Body of pancreas (tissue), 4 donors: ENCODE measurements around the gene CLDN14. TPM values are rescaled to one million over a fixed set of nuclear protein-coding genes. Genes with fewer than 3 reads are reported as not detected.

Source experiments
- ATAC-seq: fragments of 150-250 bp; one replicate; pipeline ENCODE4 v1.9.1; 2016
- DNase-seq, 4 donors: peaks; one replicate each; pipeline ENCODE4 v3.0.0-alpha.2; 2019
- H3K27ac ChIP-seq, 4 donors: fragments of 200-600 bp; sonication (generic); 1 replicate in 3 of 4; 2 replicates in 1 of 4; pipeline versions ENCODE4 v1.5.1 to v1.6.1; 2016 to 2019; ENCODE audit warnings: mild to moderate bottlenecking in 1 of 4, mixed read lengths in 1 of 4, moderate library complexity in 1 of 4
- H3K27me3 ChIP-seq, 2 donors: fragments of 200-600 bp; sonication (generic); one replicate each; pipeline ENCODE4 v1.6.0; 2016; ENCODE audit warnings: mild to moderate bottlenecking in 1 of 2
- H3K36me3 ChIP-seq, 2 donors: fragments of 200-600 bp; sonication (generic); replicated peaks in 1 of 2; 2 replicates each; pipeline ENCODE4 v1.5.1; 2016; ENCODE audit warnings: low read depth in 2 of 2; ENCODE audit not compliant: insufficient read depth in 1 of 2
- H3K4me1 ChIP-seq: fragments of 200-600 bp; sonication (generic); one replicate; pipeline ENCODE4 v1.6.0; 2016
- H3K4me3 ChIP-seq, 2 donors: fragments of 200-600 bp; sonication (generic); 1 replicate in 1 of 2; 2 replicates in 1 of 2; pipeline ENCODE4 v1.5.1; 2016 to 2019
- H3K9me3 ChIP-seq, 3 donors: fragments of 200-600 bp; sonication (generic); 1 replicate in 2 of 3; 2 replicates in 1 of 3; pipeline ENCODE4 v1.5.1; 2016
- CTCF ChIP-seq, 7 experiments: fragments of 450-650 bp in 4 of 7; fragments of 200-600 bp in 3 of 7; sonication (generic) in 3 of 7; IDR thresholded peaks; one replicate each; pipeline ENCODE4 v1.5.1; 2016 to 2019; ENCODE audit warnings: antibody characterized with exemption in 7 of 7
- POLR2A ChIP-seq, 3 donors: fragments of 450-650 bp; IDR thresholded peaks; one replicate each; pipeline ENCODE4 v1.6.1; 2016; ENCODE audit warnings: antibody characterized with exemption in 3 of 3, mild to moderate bottlenecking in 2 of 3
- WGBS, 2 donors: methylation state at CpG; one replicate each; pipeline ENCODE4 v1.1.5; 2017; 5-methylcytosine and 5-hydroxymethylcytosine counted together
- intact Hi-C: fragments of 100-400 bp; cut with DNase I; formaldehyde crosslinking; loops from one replicate; pipeline ENCODE4 v1.15.1; 2023
- total RNA-seq, 2 donors: library from RNA; depleted of rRNA; stranded (reverse); fragments of >200 nt; gene quantifications; one replicate each; pipeline ENCODE4 v1.1.0, GENCODE V29; 2016

The CLDN14 gene
- total RNA-seq, 2 donors from 2014 or later: 0.26 TPM; not detected in 1

- DNase-seq: no peak
Measured at GRCh38 chr21:36524477-36524876, 44.6 kb upstream of the CLDN14 start.

GRCh38 chr21:36522219-36522808, 42.4 kb upstream of the CLDN14 start:
- H3K4me3 ChIP-seq: no peak overlapping the region
- H3K36me3 ChIP-seq: no peaks in the 10 kb centered on the region
- 70 to 75% methylated on average over 14 of the region's 14 CpGs for WGBS, 2 donors
- H3K9me3 ChIP-seq: no peaks in the 10 kb centered on the region
- DNase-seq (no peak), ATAC-seq (no peak)
- no peak overlapping the region for H3K27ac ChIP-seq
- no peaks in the 10 kb centered on the region for H3K27me3 ChIP-seq
- H3K4me1 ChIP-seq: no peaks in the 10 kb centered on the region
- TF ChIP-seq POLR2A (IDR thresholded peaks at IDR 0.05) (no peak), CTCF (IDR thresholded peaks at IDR 0.05) (no peak)
- intact Hi-C loops: no loop called here

More at GRCh38 chr21:36524477-36524876, 44.6 kb upstream of the CLDN14 start:
- no peaks in the 10 kb centered on the region for H3K27me3 ChIP-seq
- no peak overlapping the region for H3K4me3 ChIP-seq
- TF ChIP-seq POLR2A (IDR thresholded peaks at IDR 0.05) (no peak), CTCF (IDR thresholded peaks at IDR 0.05) (no peak)
- no peaks in the 10 kb centered on the region for H3K4me1 ChIP-seq
- WGBS, 2 donors: 62 to 69% methylated on average over 8 to 9 of the region's 9 CpGs
- no peaks in the 10 kb centered on the region for H3K9me3 ChIP-seq
- H3K36me3 ChIP-seq: no peaks in the 10 kb centered on the region
- ATAC-seq: no peak
- intact Hi-C loops: no loop called here
- H3K27ac ChIP-seq: no peak overlapping the region

GRCh38 chr21:36518883-36519492, 39.1 kb upstream of the CLDN14 start:
- H3K9me3 ChIP-seq: no peaks in the 10 kb centered on the region
- intact Hi-C loops: no loop called here
- no peaks in the 10 kb centered on the region for H3K36me3 ChIP-seq
- 80 to 81% methylated on average over 10 of the region's 10 CpGs for WGBS, 2 donors
- TF ChIP-seq CTCF (IDR thresholded peaks at IDR 0.05) (no peak), POLR2A (IDR thresholded peaks at IDR 0.05) (no peak)
- no peak overlapping the region for H3K4me3 ChIP-seq
- H3K27ac ChIP-seq: no peak overlapping the region
- no peak for ATAC-seq
- no peaks in the 10 kb centered on the region for H3K27me3 ChIP-seq
- no peaks in the 10 kb centered on the region for H3K4me1 ChIP-seq
- no peak for DNase-seq

- TF ChIP-seq POLR2A (IDR thresholded peaks at IDR 0.05) (no peak), CTCF (IDR thresholded peaks at IDR 0.05) (no peak)
Measured at GRCh38 chr21:36517366-36518075, 37.6 kb upstream of the CLDN14 start.

More at GRCh38 chr21:36517366-36518075, 37.6 kb upstream of the CLDN14 start:
- Histone ChIP-seq H3K4me3 (no peak overlapping the region), H3K9me3 (no peaks in the 10 kb centered on the region), H3K4me1 (no peaks in the 10 kb centered on the region), H3K27ac (no peak overlapping the region), H3K36me3 (no peaks in the 10 kb centered on the region), H3K27me3 (no peaks in the 10 kb centered on the region)
- DNase-seq (no peak), ATAC-seq (no peak)
- WGBS, 2 donors: 63 to 76% methylated on average over 6 of the region's 6 CpGs
- intact Hi-C loops: no loop called here
